ENCODE measurements around the gene MAFB.

The MAFB gene

GRCh38 chr20:40646361-40646760 is 42.7 kb downstream of the MAFB start:
- Histone ChIP-seq H3K9me3 (ENCODE audit: control insufficient read depth, low read length) (no peaks in the 10 kb centered on the region), H3K4me3 (ENCODE audit: insufficient read depth, low read depth, low read length, poor library complexity, severe bottlenecking) (no peak overlapping the region), H3K27ac (ENCODE audit: insufficient read depth, low read length, poor library complexity, severe bottlenecking) (no peak overlapping the region), H3K4me1 (ENCODE audit: control insufficient read depth, insufficient read depth, low read length, poor library complexity, severe bottlenecking) (no peaks in the 10 kb centered on the region), H3K27me3 (replicated peaks; ENCODE audit: control insufficient read depth, insufficient read depth, low read length, poor library complexity, severe bottlenecking) (no peaks in the 10 kb centered on the region), H3K36me3 (ENCODE audit: control insufficient read depth, insufficient read depth, low read length) (no peaks in the 10 kb centered on the region)
- DNase-seq = no peak

- Histone ChIP-seq H3K27me3 (replicated peaks; ENCODE audit: control insufficient read depth, insufficient read depth, low read length, poor library complexity, severe bottlenecking) (no peaks in the 10 kb centered on the region), H3K36me3 (ENCODE audit: control insufficient read depth, insufficient read depth, low read length) (no peaks in the 10 kb centered on the region), H3K9me3 (ENCODE audit: control insufficient read depth, low read length) (no peaks in the 10 kb centered on the region), H3K4me1 (ENCODE audit: control insufficient read depth, insufficient read depth, low read length, poor library complexity, severe bottlenecking) (no peaks in the 10 kb centered on the region), H3K4me3 (ENCODE audit: insufficient read depth, low read depth, low read length, poor library complexity, severe bottlenecking) (no peak overlapping the region), H3K27ac (ENCODE audit: insufficient read depth, low read length, poor library complexity, severe bottlenecking) (no peak overlapping the region)
- no peak for DNase-seq
These were observed 44.2 kb downstream of the MAFB start for GRCh38 chr20:40644863-40645262.

GRCh38 chr20:40643891-40644290 is 45.1 kb downstream of the MAFB start:
- Histone ChIP-seq H3K4me1 (ENCODE audit: control insufficient read depth, insufficient read depth, low read length, poor library complexity, severe bottlenecking) (no peaks in the 10 kb centered on the region), H3K27ac (ENCODE audit: insufficient read depth, low read length, poor library complexity, severe bottlenecking) (no peak overlapping the region), H3K4me3 (ENCODE audit: insufficient read depth, low read depth, low read length, poor library complexity, severe bottlenecking) (no peak overlapping the region), H3K36me3 (ENCODE audit: control insufficient read depth, insufficient read depth, low read length) (no peaks in the 10 kb centered on the region), H3K9me3 (ENCODE audit: control insufficient read depth, low read length) (no peaks in the 10 kb centered on the region), H3K27me3 (replicated peaks; ENCODE audit: control insufficient read depth, insufficient read depth, low read length, poor library complexity, severe bottlenecking) (no peaks in the 10 kb centered on the region)
- no peak for DNase-seq

- Histone ChIP-seq H3K27me3 (replicated peaks; ENCODE audit: control insufficient read depth, insufficient read depth, low read length, poor library complexity, severe bottlenecking) (no peaks in the 10 kb centered on the region), H3K4me3 (ENCODE audit: insufficient read depth, low read depth, low read length, poor library complexity, severe bottlenecking) (no peak overlapping the region), H3K4me1 (ENCODE audit: control insufficient read depth, insufficient read depth, low read length, poor library complexity, severe bottlenecking) (no peaks in the 10 kb centered on the region), H3K27ac (ENCODE audit: insufficient read depth, low read length, poor library complexity, severe bottlenecking) (no peak overlapping the region), H3K9me3 (ENCODE audit: control insufficient read depth, low read length) (no peaks in the 10 kb centered on the region), H3K36me3 (ENCODE audit: control insufficient read depth, insufficient read depth, low read length) (no peaks in the 10 kb centered on the region)
- DNase-seq = no peak
These were observed 47.2 kb downstream of the MAFB start for GRCh38 chr20:40641809-40642208.

GRCh38 chr20:40641202-40641601 is 47.8 kb downstream of the MAFB start:
- Histone ChIP-seq H3K9me3 (ENCODE audit: control insufficient read depth, low read length) (no peaks in the 10 kb centered on the region), H3K27me3 (replicated peaks; ENCODE audit: control insufficient read depth, insufficient read depth, low read length, poor library complexity, severe bottlenecking) (no peaks in the 10 kb centered on the region), H3K27ac (ENCODE audit: insufficient read depth, low read length, poor library complexity, severe bottlenecking) (no peak overlapping the region), H3K4me3 (ENCODE audit: insufficient read depth, low read depth, low read length, poor library complexity, severe bottlenecking) (no peak overlapping the region), H3K36me3 (ENCODE audit: control insufficient read depth, insufficient read depth, low read length) (no peaks in the 10 kb centered on the region), H3K4me1 (ENCODE audit: control insufficient read depth, insufficient read depth, low read length, poor library complexity, severe bottlenecking) (no peaks in the 10 kb centered on the region)
- no peak for DNase-seq

GRCh38 chr20:40640667-40641066 is 48.4 kb downstream of the MAFB start:
- no peak for DNase-seq
- Histone ChIP-seq H3K4me3 (ENCODE audit: insufficient read depth, low read depth, low read length, poor library complexity, severe bottlenecking) (no peak overlapping the region), H3K9me3 (ENCODE audit: control insufficient read depth, low read length) (no peaks in the 10 kb centered on the region), H3K27ac (ENCODE audit: insufficient read depth, low read length, poor library complexity, severe bottlenecking) (no peak overlapping the region), H3K36me3 (ENCODE audit: control insufficient read depth, insufficient read depth, low read length) (no peaks in the 10 kb centered on the region), H3K4me1 (ENCODE audit: control insufficient read depth, insufficient read depth, low read length, poor library complexity, severe bottlenecking) (no peaks in the 10 kb centered on the region), H3K27me3 (replicated peaks; ENCODE audit: control insufficient read depth, insufficient read depth, low read length, poor library complexity, severe bottlenecking) (no peaks in the 10 kb centered on the region)

GRCh38 chr20:40639676-40640355 is 49.2 kb downstream of the MAFB start:
- H3K36me3 ChIP-seq (ENCODE audit: control insufficient read depth, insufficient read depth, low read length) = no peaks in the 10 kb centered on the region
- H3K4me3 ChIP-seq (ENCODE audit: insufficient read depth, low read depth, low read length, poor library complexity, severe bottlenecking) = no peak overlapping the region
- DNase-seq = no peak
- H3K4me1 ChIP-seq (ENCODE audit: control insufficient read depth, insufficient read depth, low read length, poor library complexity, severe bottlenecking) = no peaks in the 10 kb centered on the region
- H3K27me3 ChIP-seq (replicated peaks; ENCODE audit: control insufficient read depth, insufficient read depth, low read length, poor library complexity, severe bottlenecking) = no peaks in the 10 kb centered on the region
- H3K9me3 ChIP-seq (ENCODE audit: control insufficient read depth, low read length) = no peaks in the 10 kb centered on the region
- no peak overlapping the region for H3K27ac ChIP-seq (ENCODE audit: insufficient read depth, low read length, poor library complexity, severe bottlenecking)

GRCh38 chr20:40639132-40639531 is 49.9 kb downstream of the MAFB start:
- Histone ChIP-seq H3K4me3 (ENCODE audit: insufficient read depth, low read depth, low read length, poor library complexity, severe bottlenecking) (no peak overlapping the region), H3K9me3 (ENCODE audit: control insufficient read depth, low read length) (no peaks in the 10 kb centered on the region), H3K36me3 (ENCODE audit: control insufficient read depth, insufficient read depth, low read length) (no peaks in the 10 kb centered on the region), H3K27me3 (replicated peaks; ENCODE audit: control insufficient read depth, insufficient read depth, low read length, poor library complexity, severe bottlenecking) (no peaks in the 10 kb centered on the region), H3K27ac (ENCODE audit: insufficient read depth, low read length, poor library complexity, severe bottlenecking) (no peak overlapping the region), H3K4me1 (ENCODE audit: control insufficient read depth, insufficient read depth, low read length, poor library complexity, severe bottlenecking) (no peaks in the 10 kb centered on the region)
- DNase-seq = no peak

- Histone ChIP-seq H3K27ac (ENCODE audit: insufficient read depth, low read length, poor library complexity, severe bottlenecking) (no peak overlapping the region), H3K4me1 (ENCODE audit: control insufficient read depth, insufficient read depth, low read length, poor library complexity, severe bottlenecking) (no peaks in the 10 kb centered on the region), H3K9me3 (ENCODE audit: control insufficient read depth, low read length) (no peaks in the 10 kb centered on the region), H3K4me3 (ENCODE audit: insufficient read depth, low read depth, low read length, poor library complexity, severe bottlenecking) (no peak overlapping the region), H3K36me3 (ENCODE audit: control insufficient read depth, insufficient read depth, low read length) (no peaks in the 10 kb centered on the region), H3K27me3 (replicated peaks; ENCODE audit: control insufficient read depth, insufficient read depth, low read length, poor library complexity, severe bottlenecking) (no peaks in the 10 kb centered on the region)
- DNase-seq = no peak
These were observed 50.6 kb downstream of the MAFB start for GRCh38 chr20:40638414-40638813.

GRCh38 chr20:40637176-40637575 is 51.9 kb downstream of the MAFB start:
- no peaks in the 10 kb centered on the region for H3K36me3 ChIP-seq (ENCODE audit: control insufficient read depth, insufficient read depth, low read length)
- H3K9me3 ChIP-seq (ENCODE audit: control insufficient read depth, low read length) = no peaks in the 10 kb centered on the region
- no peak overlapping the region for H3K4me3 ChIP-seq (ENCODE audit: insufficient read depth, low read depth, low read length, poor library complexity, severe bottlenecking)
- H3K27ac ChIP-seq (ENCODE audit: insufficient read depth, low read length, poor library complexity, severe bottlenecking) = no peak overlapping the region
- no peak for DNase-seq
- H3K27me3 ChIP-seq (replicated peaks; ENCODE audit: control insufficient read depth, insufficient read depth, low read length, poor library complexity, severe bottlenecking) = no peaks in the 10 kb centered on the region
- H3K4me1 ChIP-seq (ENCODE audit: control insufficient read depth, insufficient read depth, low read length, poor library complexity, severe bottlenecking) = no peaks in the 10 kb centered on the region

All from effector memory CD4-positive, alpha-beta T cell (primary cell).